Endothelial cell of umbilical vein (primary cell): ENCODE results near the gene UBE2H.

ENCODE experiments used
- EZH2 ChIP-seq: IDR thresholded peaks from 2 replicates; pipeline ENCODE4 v1.6.1; 2012; ENCODE audit warnings: borderline replicate concordance, low read depth, mild to moderate bottlenecking, moderate library complexity, low read length, inconsistent platforms; ENCODE audit not compliant: severe bottlenecking
- FOS ChIP-seq: IDR thresholded peaks from 2 replicates; pipeline ENCODE4 v1.6.1; 2011; ENCODE audit warnings: mild to moderate bottlenecking, low read length, moderate library complexity, borderline replicate concordance; ENCODE audit not compliant: insufficient read depth
- GATA2 ChIP-seq: IDR thresholded peaks from 2 replicates; pipeline ENCODE4 v1.7.0; 2011; ENCODE audit warnings: low read depth, mild to moderate bottlenecking, moderate library complexity, mixed read lengths, low read length; ENCODE audit not compliant: insufficient read length, insufficient read depth
- JUN ChIP-seq: IDR thresholded peaks from 2 replicates; pipeline ENCODE4 v1.6.1; 2011; ENCODE audit warnings: borderline replicate concordance, low read depth; ENCODE audit not compliant: insufficient read length, insufficient read depth
- MYC ChIP-seq: IDR thresholded peaks from one replicate; pipeline ENCODE4 v1.6.1; 2011; ENCODE audit warnings: mild to moderate bottlenecking, low read depth, low read length
- POLR2A ChIP-seq: IDR thresholded peaks from 2 replicates; pipeline ENCODE4 v1.6.1; 2012; ENCODE audit warnings: low read depth, mild to moderate bottlenecking, control low read depth, low read length
- POLR2AphosphoS5 ChIP-seq: IDR thresholded peaks from 2 replicates; pipeline ENCODE4 v1.6.1; 2012; ENCODE audit warnings: low read depth, mild to moderate bottlenecking, control low read depth, low read length, moderate library complexity; ENCODE audit not compliant: insufficient read depth
- TF ChIP-seq, protein P1 (sequence below), 2 donors: IDR thresholded peaks; 1 replicate in 1 of 2; 2 replicates in 1 of 2; pipeline ENCODE4 v1.5.1; 2011; ENCODE audit warnings: low read length in 2 of 2, mild to moderate bottlenecking in 2 of 2, moderate library complexity in 2 of 2, control low read depth in 1 of 2, inconsistent platforms in 1 of 2, low read depth in 1 of 2; ENCODE audit not compliant: insufficient read depth in 1 of 2; ENCODE audit errors: extremely low read depth in 1 of 2
- TF ChIP-seq, protein P2 (sequence below): IDR thresholded peaks from 2 replicates; pipeline ENCODE4 v1.6.1; 2011; ENCODE audit not compliant: insufficient read depth, insufficient read length

- TF ChIP-seq POLR2A = no peak
- no peak for TF ChIP-seq POLR2AphosphoS5
- TF ChIP-seq, protein P1, sequence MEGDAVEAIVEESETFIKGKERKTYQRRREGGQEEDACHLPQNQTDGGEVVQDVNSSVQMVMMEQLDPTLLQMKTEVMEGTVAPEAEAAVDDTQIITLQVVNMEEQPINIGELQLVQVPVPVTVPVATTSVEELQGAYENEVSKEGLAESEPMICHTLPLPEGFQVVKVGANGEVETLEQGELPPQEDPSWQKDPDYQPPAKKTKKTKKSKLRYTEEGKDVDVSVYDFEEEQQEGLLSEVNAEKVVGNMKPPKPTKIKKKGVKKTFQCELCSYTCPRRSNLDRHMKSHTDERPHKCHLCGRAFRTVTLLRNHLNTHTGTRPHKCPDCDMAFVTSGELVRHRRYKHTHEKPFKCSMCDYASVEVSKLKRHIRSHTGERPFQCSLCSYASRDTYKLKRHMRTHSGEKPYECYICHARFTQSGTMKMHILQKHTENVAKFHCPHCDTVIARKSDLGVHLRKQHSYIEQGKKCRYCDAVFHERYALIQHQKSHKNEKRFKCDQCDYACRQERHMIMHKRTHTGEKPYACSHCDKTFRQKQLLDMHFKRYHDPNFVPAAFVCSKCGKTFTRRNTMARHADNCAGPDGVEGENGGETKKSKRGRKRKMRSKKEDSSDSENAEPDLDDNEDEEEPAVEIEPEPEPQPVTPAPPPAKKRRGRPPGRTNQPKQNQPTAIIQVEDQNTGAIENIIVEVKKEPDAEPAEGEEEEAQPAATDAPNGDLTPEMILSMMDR (IDR thresholded peaks at IDR 0.05; ENCODE audit: extremely low read depth in 1 of 2, insufficient read depth in 1 of 2, low read depth in 1 of 2, low read length in 2 of 2) = no peak
- peak; percentile 29 for TF ChIP-seq EZH2
- no peak for TF ChIP-seq MYC
- no peak for TF ChIP-seq FOS
- TF ChIP-seq, protein P2, sequence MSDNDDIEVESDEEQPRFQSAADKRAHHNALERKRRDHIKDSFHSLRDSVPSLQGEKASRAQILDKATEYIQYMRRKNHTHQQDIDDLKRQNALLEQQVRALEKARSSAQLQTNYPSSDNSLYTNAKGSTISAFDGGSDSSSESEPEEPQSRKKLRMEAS = no peak
- TF ChIP-seq GATA2 = no peak
- no peak for TF ChIP-seq JUN
These were observed 165.8 kb downstream of the UBE2H start for GRCh38 chr7:129786825-129787563.
